Ovary (tissue), 9 donors: ENCODE measurements around the gene MUC5AC. TPM values are rescaled to one million over a fixed set of nuclear protein-coding genes. Genes with fewer than 3 reads are reported as not detected.

Experiments
- DNase-seq, 5 donors: peaks; one replicate each; pipeline ENCODE4 v3.0.0-alpha.2; 2019 to 2020
- H3K27ac ChIP-seq, 2 donors: fragments of 200-600 bp; one replicate each; pipeline versions ENCODE4 v1.5.1 to v1.8.0; 2019 to 2022
- H3K27me3 ChIP-seq: fragments of 200-600 bp; one replicate; pipeline ENCODE4 v1.8.0; 2022
- H3K36me3 ChIP-seq: fragments of 200-600 bp; sonication (generic); one replicate; pipeline ENCODE4 v1.5.1; 2019
- H3K4me1 ChIP-seq: one replicate; pipeline ENCODE4 v1.8.1; 2013; ENCODE audit warnings: mild to moderate bottlenecking, moderate library complexity; ENCODE audit not compliant: insufficient read depth
- H3K4me3 ChIP-seq: fragments of 200-600 bp; sonication (generic); one replicate; pipeline ENCODE4 v1.5.1; 2017
- H3K9me3 ChIP-seq, 2 donors: fragments of 200-600 bp in 1 of 2; sonication (generic) in 1 of 2; one replicate each; pipeline versions ENCODE4 v1.5.1 to v1.8.1; 2013 to 2019; ENCODE audit warnings: mild to moderate bottlenecking in 1 of 2, moderate library complexity in 1 of 2
- EP300 ChIP-seq: sonication (generic); formaldehyde crosslinking; IDR thresholded peaks from one replicate; pipeline ENCODE4 v1.6.1; 2017; ENCODE audit warnings: antibody characterized with exemption
- POLR2A ChIP-seq: fragments of 450-650 bp; IDR thresholded peaks from one replicate; pipeline ENCODE4 v1.6.1; 2017; ENCODE audit warnings: antibody characterized with exemption, mild to moderate bottlenecking, moderate library complexity
- WGBS, 3 donors: extraction: QIAGEN DNeasy Blood & Tissue Kit in 1 of 3; methylation state at CpG; one replicate each; pipeline versions ENCODE4 v1.1.5 to v1.1.7; 2013 to 2017; 5-methylcytosine and 5-hydroxymethylcytosine counted together
- intact Hi-C, 4 donors: fragments of 100-400 bp; cut with DNase I; formaldehyde crosslinking; loops; one replicate each; pipeline versions ENCODE4 v1.11.0 to v1.15.1; 2022 to 2023
- polyA plus RNA-seq, 2 donors: library from polyadenylated mRNA; stranded (reverse); fragments of 200-250 nt in 1 of 2; fragments of 350-450 nt in 1 of 2; fragmentation: Illumina TruSeq in 1 of 2; extraction: RNeasy Lipid Tissue Mini Kit (QIAGEN cat#74804) in 1 of 2; gene quantifications; one replicate each; pipeline ENCODE4 v1.2.3, GENCODE V29; 2013 to 2014
- total RNA-seq, 7 donors: library from RNA; depleted of rRNA in 2 of 7; stranded (reverse); fragments of >200 nt in 2 of 7; fragmentation: NEBNext Ultra II Directional in 3 of 7; extraction: Animal tissue kit (Norgen Biotek cat#: 25700) in 3 of 7; gene quantifications; one replicate each; pipeline versions ENCODE4 v1.1.0 to v1.2.4, GENCODE V29; 2016 to 2023
- TF ChIP-seq, protein P1 (sequence below), 3 donors: fragments of 450-650 bp in 2 of 3; fragments of 200-600 bp in 1 of 3; IDR thresholded peaks; one replicate each; pipeline versions ENCODE4 v1.5.1 to v1.8.0; 2016 to 2022; ENCODE audit warnings: antibody characterized with exemption in 3 of 3, mild to moderate bottlenecking in 1 of 3
- donor health status: DM: no; HTN: no; CAD: no; lungs with moderate emphysema.
- donor health status: DM: no; HTN: no; CAD: no.
- donor health status: Bipolar disorder and iron deficiency.
- donor health status: DM: yes; HTN: yes; CAD: no.
- donor health status: DM: no; HTN: no; CAD: no.
- donor health status: DM: yes; HTN: yes; CAD: no.

The MUC5AC gene
- total and polyA plus RNA-seq, 9 donors, result 0.03 TPM; not detected in 8

DNA sequence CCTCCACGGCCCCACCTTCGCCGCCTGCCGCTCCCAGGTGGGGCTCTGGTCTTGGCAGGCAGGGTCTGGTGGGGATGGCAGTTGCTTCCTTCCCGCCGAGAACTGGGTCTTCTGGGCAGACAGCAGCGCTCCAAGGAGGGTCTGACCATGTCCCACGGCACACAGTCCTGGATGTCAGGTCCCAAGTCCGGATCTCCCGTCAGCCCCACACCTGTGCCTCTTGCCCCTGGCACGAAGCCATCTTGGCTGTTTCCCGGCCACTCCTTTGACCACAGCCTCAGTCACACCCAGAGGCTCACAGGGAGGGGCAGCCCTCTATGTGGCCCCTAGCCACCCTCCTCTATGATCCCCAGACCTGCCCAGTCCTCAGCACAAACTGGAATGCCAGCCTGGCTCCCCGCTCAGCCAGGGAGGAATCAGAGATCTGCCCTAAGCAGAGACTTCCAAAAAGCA lies 79.4 kb downstream of the MUC5AC start:
- Histone ChIP-seq H3K4me3 (no peak overlapping the region), H3K9me3 (no peaks in the 10 kb centered on the region), H3K27ac (no peak overlapping the region), H3K36me3 (no peaks in the 10 kb centered on the region), H3K4me1 (no peaks in the 10 kb centered on the region), H3K27me3 (no peaks in the 10 kb centered on the region)
- no peak for DNase-seq
- intact Hi-C loops, result no loop called here
- 77 to 85% (median 82%) methylated on average over 13 of the region's 13 CpGs for WGBS, 3 donors
- no peak for TF ChIP-seq EP300
- no peak for TF ChIP-seq POLR2A
- TF ChIP-seq, protein P1, sequence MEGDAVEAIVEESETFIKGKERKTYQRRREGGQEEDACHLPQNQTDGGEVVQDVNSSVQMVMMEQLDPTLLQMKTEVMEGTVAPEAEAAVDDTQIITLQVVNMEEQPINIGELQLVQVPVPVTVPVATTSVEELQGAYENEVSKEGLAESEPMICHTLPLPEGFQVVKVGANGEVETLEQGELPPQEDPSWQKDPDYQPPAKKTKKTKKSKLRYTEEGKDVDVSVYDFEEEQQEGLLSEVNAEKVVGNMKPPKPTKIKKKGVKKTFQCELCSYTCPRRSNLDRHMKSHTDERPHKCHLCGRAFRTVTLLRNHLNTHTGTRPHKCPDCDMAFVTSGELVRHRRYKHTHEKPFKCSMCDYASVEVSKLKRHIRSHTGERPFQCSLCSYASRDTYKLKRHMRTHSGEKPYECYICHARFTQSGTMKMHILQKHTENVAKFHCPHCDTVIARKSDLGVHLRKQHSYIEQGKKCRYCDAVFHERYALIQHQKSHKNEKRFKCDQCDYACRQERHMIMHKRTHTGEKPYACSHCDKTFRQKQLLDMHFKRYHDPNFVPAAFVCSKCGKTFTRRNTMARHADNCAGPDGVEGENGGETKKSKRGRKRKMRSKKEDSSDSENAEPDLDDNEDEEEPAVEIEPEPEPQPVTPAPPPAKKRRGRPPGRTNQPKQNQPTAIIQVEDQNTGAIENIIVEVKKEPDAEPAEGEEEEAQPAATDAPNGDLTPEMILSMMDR (IDR thresholded peaks at IDR 0.05), result no peak

DNA sequence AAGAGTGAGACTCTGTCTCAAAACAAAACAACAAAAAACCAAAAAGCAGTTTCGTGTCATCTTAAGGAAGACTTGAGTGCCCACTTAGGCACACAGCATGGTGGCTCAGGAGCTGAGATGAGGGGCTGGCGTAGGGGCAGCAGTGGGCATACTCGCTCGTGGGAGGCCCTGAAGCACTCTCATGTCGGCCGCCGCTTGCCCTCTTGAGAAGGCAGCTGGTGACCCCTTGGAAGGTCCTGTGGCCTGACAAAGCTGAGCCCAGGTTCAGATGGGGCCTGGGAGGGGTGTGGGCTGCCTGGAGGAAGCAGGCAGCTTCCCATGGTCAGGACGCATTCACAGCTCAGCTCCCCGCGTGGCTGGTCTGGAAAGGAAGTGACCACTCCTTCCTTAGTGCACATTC lies 80.1 kb downstream of the MUC5AC start:
- intact Hi-C loops, result no loop called here

DNA sequence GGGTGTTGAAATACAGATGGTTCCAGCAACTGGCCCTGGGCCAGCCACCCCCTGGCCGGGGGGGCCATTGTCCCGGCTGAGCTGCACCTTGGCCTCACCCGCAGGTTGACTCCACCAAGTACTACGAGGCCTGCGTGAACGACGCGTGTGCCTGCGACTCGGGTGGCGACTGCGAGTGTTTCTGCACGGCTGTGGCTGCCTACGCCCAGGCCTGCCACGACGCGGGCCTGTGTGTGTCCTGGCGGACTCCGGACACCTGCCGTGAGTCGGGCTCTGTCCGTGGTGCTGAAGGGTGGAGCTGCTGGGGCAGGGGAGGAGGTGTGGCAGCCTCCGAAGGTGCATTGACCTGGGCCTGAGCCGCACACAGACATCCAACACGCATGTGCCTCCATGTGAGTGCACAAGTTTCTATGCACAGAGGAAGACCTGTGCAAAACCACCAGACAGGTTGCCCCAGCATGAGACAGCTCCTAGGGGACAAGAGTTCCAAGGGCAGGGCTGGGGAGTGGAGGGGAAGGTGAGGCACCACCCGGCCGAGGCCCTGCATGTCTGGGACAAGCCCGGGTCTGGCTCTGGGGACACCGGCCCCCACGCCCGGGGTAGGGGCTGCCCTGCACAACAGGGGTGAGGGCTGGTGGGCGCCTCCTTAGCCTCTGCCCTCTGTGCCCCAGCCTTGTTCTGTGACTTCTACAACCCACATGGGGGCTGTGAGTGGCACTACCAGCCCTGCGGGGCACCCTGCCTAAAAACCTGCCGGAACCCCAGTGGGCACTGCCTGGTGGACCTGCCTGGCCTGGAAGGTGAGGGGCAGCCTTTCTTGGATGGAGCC lies 81.2 kb downstream of the MUC5AC start:
- DNase-seq, result no peak
- intact Hi-C loops, result no loop called here
- Histone ChIP-seq H3K4me3 (no peak overlapping the region), H3K9me3 (no peaks in the 10 kb centered on the region), H3K27ac (no peak overlapping the region), H3K4me1 (no peaks in the 10 kb centered on the region), H3K36me3 (no peaks in the 10 kb centered on the region), H3K27me3 (no peaks in the 10 kb centered on the region)
- WGBS, 3 donors, result 48 to 57% (median 54%) methylated on average over 34 of the region's 34 CpGs
- TF ChIP-seq POLR2A (no peak), EP300 (no peak)
- TF ChIP-seq, protein P1 (IDR thresholded peaks at IDR 0.05), result no peak

More for the DNA sequence above, 80.1 kb downstream of the MUC5AC start:
- WGBS, 3 donors, result 70 to 80% (median 79%) methylated on average over 10 of the region's 10 CpGs
- Histone ChIP-seq H3K27ac (no peak overlapping the region), H3K4me3 (no peak overlapping the region), H3K4me1 (no peaks in the 10 kb centered on the region), H3K27me3 (no peaks in the 10 kb centered on the region), H3K9me3 (no peaks in the 10 kb centered on the region), H3K36me3 (no peaks in the 10 kb centered on the region)
- no peak for DNase-seq
- TF ChIP-seq, protein P1 (IDR thresholded peaks at IDR 0.05), result no peak
- TF ChIP-seq POLR2A, result no peak
- TF ChIP-seq EP300, result no peak

DNA sequence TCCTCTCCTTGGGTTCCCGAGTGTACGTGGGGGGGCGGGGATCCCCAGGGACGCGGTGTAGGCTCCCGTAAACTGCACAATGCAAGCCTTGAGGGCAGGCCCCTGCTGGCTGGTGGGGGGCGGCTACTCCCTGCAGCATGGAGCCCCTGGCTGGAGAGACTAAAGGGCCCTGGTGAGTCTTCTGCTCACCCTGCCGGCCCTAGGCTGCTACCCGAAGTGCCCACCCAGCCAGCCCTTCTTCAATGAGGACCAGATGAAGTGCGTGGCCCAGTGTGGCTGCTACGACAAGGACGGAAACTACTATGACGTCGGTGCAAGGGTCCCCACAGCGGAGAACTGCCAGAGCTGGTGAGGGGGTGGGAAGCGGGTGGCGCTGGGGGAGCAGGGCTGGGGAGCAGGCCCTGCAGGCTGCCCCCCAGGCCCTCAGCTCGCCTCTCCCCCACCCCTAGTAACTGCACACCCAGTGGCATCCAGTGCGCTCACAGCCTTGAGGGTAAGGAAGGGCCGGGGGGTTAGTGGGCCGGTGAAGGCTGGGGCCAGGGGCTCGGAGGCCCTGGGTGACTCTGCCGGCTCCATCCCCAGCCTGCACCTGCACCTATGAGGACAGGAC lies 81.9 kb downstream of the MUC5AC start:
- intact Hi-C loops, result no loop called here
- TF ChIP-seq EP300, result no peak
- TF ChIP-seq, protein P1 (IDR thresholded peaks at IDR 0.05), result no peak
- TF ChIP-seq POLR2A, result no peak
- no peaks in the 10 kb centered on the region for H3K4me1 ChIP-seq
- no peak overlapping the region for H3K27ac ChIP-seq
- no peaks in the 10 kb centered on the region for H3K9me3 ChIP-seq
- DNase-seq, result no peak
- H3K4me3 ChIP-seq, result no peak overlapping the region
- no peaks in the 10 kb centered on the region for H3K36me3 ChIP-seq
- 81 to 86% (median 83%) methylated on average over 23 of the region's 23 CpGs for WGBS, 3 donors
- H3K27me3 ChIP-seq, result no peaks in the 10 kb centered on the region
